ENCODE results near the gene UBE2Q2.

- TF ChIP-seq CTCF (IDR thresholded peaks at IDR 0.05) (no peak), POLR2AphosphoS5 (IDR thresholded peaks at IDR 0.05; ENCODE audit: insufficient read depth in 1 of 2, low read depth in 1 of 2) (no peak)
Measured at GRCh38 chr15:75866916-75867315, 23.7 kb downstream of the UBE2Q2 start.

Data from vagina (tissue), 2 donors.